Keratinocyte (primary cell): ENCODE results near the gene FBXO7.

Experiments used
- CTCF ChIP-seq, 3 experiments: IDR thresholded peaks in 1 of 3; conservative IDR thresholded peaks in 1 of 3; optimal IDR thresholded peaks in 1 of 3; 2 replicates in 2 of 3; 3 replicates in 1 of 3; pipeline versions ENCODE3 to v1.5.1; 2011; ENCODE audit warnings: low read length in 3 of 3, mild to moderate bottlenecking in 3 of 3, moderate library complexity in 2 of 3, control low read depth in 1 of 3, inconsistent platforms in 1 of 3; ENCODE audit not compliant: insufficient read depth in 2 of 3; ENCODE audit errors: extremely low read depth in 1 of 3
- EZH2 ChIP-seq: IDR thresholded peaks from one replicate; pipeline ENCODE4 v1.6.1; 2012; ENCODE audit warnings: inconsistent platforms, mild to moderate bottlenecking, low read length, moderate library complexity

- no peak for TF ChIP-seq CTCF (optimal IDR thresholded peaks at IDR 0.05 in 1 of 3, IDR thresholded peaks at IDR 0.05 in 1 of 3, conservative IDR thresholded peaks at IDR 0.05 in 1 of 3; ENCODE audit: extremely low read depth in 1 of 3, insufficient read depth in 2 of 3, low read length in 3 of 3)
- TF ChIP-seq EZH2: no peak
These were observed 57.6 kb downstream of the FBXO7 start for GRCh38 chr22:32531931-32532819.
